GM12878 (cell line): ENCODE measurements around the gene BMPR2. TPM values are rescaled to one million over a fixed set of nuclear protein-coding genes. Genes with fewer than 3 reads are reported as not detected.

Source experiments
- ATAC-seq: fragments of 200-7000 bp; cut with Tn5 transposase; 3 replicates; pipeline ENCODE4 v1.9.1; 2020; ENCODE audit warnings: mild to moderate bottlenecking, moderate library complexity
- BruUV-seq: library from RNA; stranded (reverse); fragments of 400-500 nt; replicated peaks from 2 replicates; lab custom pipeline; 2021; lab: Mats Ljungman, UMichigan
- CTCF ChIA-PET: fragments of 300-600 bp; sonication (Branson Sonifier 250); formaldehyde crosslinking; extraction: SDS; loops from one replicate; lab custom pipeline; 2021; ENCODE audit warnings: inconsistent platforms; lab: Yijun Ruan, JAX
- POLR2A ChIA-PET: fragments of 350-600 bp; formaldehyde crosslinking; extraction: SDS; loops from one replicate; lab custom pipeline; 2021; ENCODE audit warnings: inconsistent platforms; lab: Charles Lee
- RAD21 ChIA-PET: fragments of 300-600 bp; sonication (Branson Sonifier 250); formaldehyde crosslinking; loops from one replicate; lab custom pipeline; 2023; ENCODE audit warnings: antibody characterized with exemption; ENCODE audit not compliant: unreplicated experiment; lab: Charles Lee
- SMC1A ChIA-PET: fragments of 300-600 bp; sonication (Branson Sonifier 250); formaldehyde crosslinking; loops from one replicate; lab custom pipeline; 2023; ENCODE audit not compliant: unreplicated experiment, uncharacterized antibody; lab: Charles Lee
- DNase-seq: peaks from one replicate; pipeline ENCODE4 v3.0.0-alpha.2; 2011; ENCODE audit warnings: low read depth, low spot score
- FAIRE-seq: peaks from 3 replicates; lab custom pipeline; 2011; peaks lifted over from hg19 to GRCh38; lab: Jason Lieb, UNC
- H2AFZ ChIP-seq: 2 replicates; pipeline ENCODE4 v1.6.0; 2011; ENCODE audit warnings: low read depth, low read length, control low read depth; ENCODE audit not compliant: control insufficient read depth
- H3K27ac ChIP-seq: 2 replicates; pipeline ENCODE4 v1.5.1; 2011; ENCODE audit warnings: control low read depth; ENCODE audit not compliant: control insufficient read depth, insufficient read depth
- H3K27me3 ChIP-seq, 2 experiments: replicated peaks in 1 of 2; 2 replicates each; pipeline versions ENCODE4 v1.6.0 to v1.6.1; 2011; ENCODE audit warnings: low read length in 1 of 2; ENCODE audit not compliant: control insufficient read depth in 2 of 2, insufficient read depth in 2 of 2
- H3K36me3 ChIP-seq, 2 experiments: 2 replicates each; pipeline ENCODE4 v1.5.1; 2011; ENCODE audit warnings: low read length in 1 of 2; ENCODE audit not compliant: control insufficient read depth in 2 of 2, insufficient read depth in 2 of 2
- H3K4me1 ChIP-seq: 2 replicates; pipeline ENCODE4 v1.6.1; 2011; ENCODE audit warnings: mild to moderate bottlenecking, low read length, moderate library complexity, mixed read lengths; ENCODE audit not compliant: control insufficient read depth, insufficient read depth
- H3K4me2 ChIP-seq: 2 replicates; pipeline ENCODE4 v1.6.0; 2011; ENCODE audit warnings: control low read depth; ENCODE audit not compliant: control insufficient read depth, insufficient read depth
- H3K4me3 ChIP-seq: fragments of 200-600 bp; sonication (generic); 2 replicates; pipeline ENCODE4 v1.5.1; 2016
- H3K79me2 ChIP-seq: 2 replicates; pipeline ENCODE4 v1.6.0; 2011; ENCODE audit warnings: low read length; ENCODE audit not compliant: control insufficient read depth, insufficient read depth
- H3K9ac ChIP-seq: 2 replicates; pipeline ENCODE4 v1.8.0; 2011; ENCODE audit warnings: low read length, control low read depth, mixed read lengths; ENCODE audit not compliant: control insufficient read depth, insufficient read depth
- H3K9me3 ChIP-seq: replicated peaks from 3 replicates; pipeline ENCODE4 v1.5.1; 2011; ENCODE audit warnings: mild to moderate bottlenecking, low read length; ENCODE audit not compliant: control insufficient read depth, insufficient read depth
- H4K20me1 ChIP-seq: 2 replicates; pipeline ENCODE4 v1.6.0; 2011; ENCODE audit not compliant: control insufficient read depth, insufficient read depth
- HSF1 ChIP-seq: fragments of 150-350 bp; IDR thresholded peaks from 2 replicates; pipeline ENCODE4 v1.6.1; 2014; ENCODE audit warnings: mild to moderate bottlenecking, low read depth, low read length
- IRF3 ChIP-seq: fragments of 450-650 bp; IDR thresholded peaks from 2 replicates; pipeline ENCODE4 v1.6.1; 2014; ENCODE audit warnings: mild to moderate bottlenecking
- MTA3 ChIP-seq: IDR thresholded peaks from 2 replicates; pipeline ENCODE4 v1.6.1; 2012; ENCODE audit warnings: low read length, inconsistent platforms, borderline replicate concordance
- PKNOX1 ChIP-seq: fragments of 450-650 bp; IDR thresholded peaks from 2 replicates; pipeline ENCODE4 v1.6.1; 2016; ENCODE audit warnings: mild to moderate bottlenecking
- SP1 ChIP-seq: IDR thresholded peaks from one replicate; pipeline ENCODE4 v1.6.1; 2011; ENCODE audit warnings: low read depth, low read length
- SPI1 ChIP-seq: IDR thresholded peaks from 2 replicates; pipeline ENCODE4 v1.6.1; 2011; ENCODE audit warnings: low read depth, mild to moderate bottlenecking, low read length, moderate library complexity, borderline replicate concordance; ENCODE audit not compliant: insufficient read depth
- ZNF207 ChIP-seq: fragments of 450-650 bp; IDR thresholded peaks from 2 replicates; pipeline ENCODE4 v1.6.1; 2014; ENCODE audit warnings: antibody characterized with exemption, mild to moderate bottlenecking, borderline replicate concordance
- WGBS: methylation state at CpG from one replicate; pipeline ENCODE4 v1.1.6; 2016; ENCODE audit warnings: low lambda C conversion rate; ENCODE audit not compliant: insufficient replicate concordance, insufficient coverage; ENCODE audit errors: missing lambda C conversion rate; 5-methylcytosine and 5-hydroxymethylcytosine counted together
- in situ Hi-C: fragments of 300-500 bp; cut with MboI; formaldehyde crosslinking; loops from 9 replicates; pipeline ENCODE4 v1.14.3; 2018; ENCODE audit warnings: mixed read lengths
- intact Hi-C: fragments of 100-400 bp; cut with micrococcal nuclease; formaldehyde crosslinking; loops from one replicate; pipeline ENCODE4 v1.14.2; 2022; ENCODE audit not compliant: unreplicated experiment
- polyA plus RNA-seq, 11 experiments: library from polyadenylated mRNA; depleted of rRNA in 4 of 11; unstranded in 6 of 11; stranded (reverse) in 5 of 11; fragments of >200 nt; fragmentation: Nextera tagmentation in 4 of 11; fragmentation: Illumina TruSeq in 1 of 11; extraction: Ambion mirVana in 4 of 11; extraction: Trizol in 1 of 11; gene quantifications; 1 replicate in 1 of 11; 2 replicates in 10 of 11; pipeline versions ENCODE4 v1.2.1 to v1.2.3, GENCODE V29; 2011 to 2016; ENCODE audit warnings: inconsistent platforms in 2 of 11, missing spikeins in 2 of 11, low read depth in 1 of 11
- total RNA-seq, 4 experiments: library from RNA; depleted of rRNA in 3 of 4; stranded (reverse); fragments of >200 nt in 3 of 4; fragmentation: Illumina TruSeq in 1 of 4; extraction: Trizol in 1 of 4; gene quantifications; 2 replicates each; pipeline versions ENCODE4 v1.2.1 to v1.2.3, GENCODE V29; 2013 to 2021
- TF ChIP-seq, protein P1 (sequence below): fragments of 450-650 bp; IDR thresholded peaks from 2 replicates; pipeline ENCODE4 v1.6.1; 2016; ENCODE audit warnings: mild to moderate bottlenecking, moderate library complexity, borderline replicate concordance
- TF ChIP-seq, protein P2 (sequence below): IDR thresholded peaks from 2 replicates; pipeline ENCODE4 v1.6.1; 2011; ENCODE audit warnings: low read depth, low read length, improper control_type of control experiment, borderline replicate concordance

BMPR2 gene
- total and polyA plus RNA-seq, 10 of the 15 experiments (the other 5 are each of a cell fraction or from before 2014, with no cell fraction given), result 2.4 to 33.0 (median 7.1) TPM

DNA sequence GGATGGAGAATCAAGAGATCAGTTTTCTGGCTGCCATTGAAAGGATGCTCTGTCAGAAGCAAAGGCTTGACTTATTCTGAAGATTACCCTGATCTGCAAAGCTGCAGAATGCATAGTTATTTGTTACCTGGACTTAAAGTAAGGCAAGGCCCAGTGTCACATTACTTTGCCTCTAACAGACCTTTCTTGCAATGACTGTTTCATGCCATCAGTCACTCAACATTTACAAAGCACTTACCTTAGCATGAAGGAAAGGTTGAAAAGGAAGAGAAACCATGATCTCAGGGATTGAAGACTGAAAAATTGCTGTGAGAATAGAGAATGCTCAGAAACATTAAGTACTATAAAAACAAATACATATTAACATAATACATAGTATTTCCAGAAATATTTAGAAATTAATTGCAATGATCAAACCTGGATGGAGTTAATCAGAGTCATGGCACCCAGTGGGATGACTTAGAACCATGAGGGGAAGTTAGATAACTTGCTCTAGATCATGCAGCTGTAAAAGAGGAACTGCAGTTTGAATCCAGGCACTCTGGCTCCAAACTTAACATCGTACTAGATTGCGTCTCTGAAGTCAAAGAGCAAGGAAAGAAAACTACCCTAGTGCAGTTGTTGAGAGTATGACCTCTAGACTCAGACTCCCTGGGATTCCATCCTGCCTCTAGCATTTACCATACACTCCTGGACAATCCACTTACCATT, 232.2 kb downstream of the BMPR2 start (continued):
- TF ChIP-seq PKNOX1 (peak; percentile 84), IRF3 (no peak), SPI1 (peak; percentile 96), ZNF207 (no peak), SP1 (no peak)

DNA sequence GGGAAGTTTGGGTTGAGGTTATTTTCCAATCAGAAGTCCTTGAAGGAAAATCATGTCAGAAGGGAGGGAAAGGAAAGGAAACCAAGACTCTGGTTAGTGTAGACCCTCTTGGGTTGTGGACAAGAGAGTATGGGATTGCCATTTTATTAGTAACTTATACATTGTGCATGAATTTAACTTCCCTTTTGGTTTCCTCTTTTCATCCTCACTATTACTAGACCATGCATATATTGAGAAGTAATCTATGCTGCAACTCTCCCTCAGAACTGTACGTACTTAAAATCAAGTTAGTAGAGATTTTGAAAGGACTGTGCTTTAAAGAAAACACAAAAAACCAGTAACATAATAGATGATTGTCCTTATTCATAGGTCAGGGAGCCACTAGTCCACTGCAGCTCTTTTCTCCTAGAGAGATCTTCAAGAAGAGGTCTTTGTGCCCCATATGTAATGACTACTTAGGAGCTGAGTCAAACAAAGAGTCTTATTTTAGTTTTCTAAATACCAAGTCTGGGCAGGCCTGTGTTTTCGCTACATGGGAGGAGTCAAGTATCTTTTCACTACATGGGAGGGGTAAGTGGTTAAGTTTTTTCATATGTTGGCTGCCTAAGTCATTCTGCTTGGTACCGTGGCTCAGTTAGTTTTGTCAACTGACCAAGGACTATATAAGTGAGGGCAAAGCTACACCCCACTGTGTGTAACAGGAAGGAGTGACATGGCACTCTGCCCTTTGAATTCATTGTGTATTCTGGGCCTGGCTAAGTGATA, 233.4 kb downstream of the BMPR2 start:
- intact Hi-C loops (loop anchor here (2.0 kb wide), 1 partner anchor 25 kb away; the partner anchor contains the start of gene FAM117B), in situ Hi-C loops (no loop called here)
- Histone ChIP-seq H3K27ac (peak overlapping the region; percentile 64), H2AFZ (peak overlapping the region; percentile 86), H4K20me1 (no peaks in the 10 kb centered on the region), H3K4me1 (peaks cover 34% of the 10 kb centered on the region), H3K27me3 (no peaks in the 10 kb centered on the region), H3K4me2 (peak overlapping the region; percentile 56), H3K36me3 (no peaks in the 10 kb centered on the region), H3K4me3 (no peak overlapping the region), H3K79me2 (no peaks in the 10 kb centered on the region), H3K9ac (0 out of 2 replicates have a peak overlapping the region, but pooled peaks have one; percentile 15), H3K9me3 (no peaks in the 10 kb centered on the region; the same call in 2 of the 3 replicates)
- BruUV-seq, result no TSS peak
- 0% methylated on average over 3 of the region's 3 CpGs for WGBS
- peak; percentile 90 for DNase-seq
- RAD21 ChIA-PET, result interaction anchor here (1.1 to 1.8 kb wide), 5 partner anchors 11 to 61 kb away, joined by 3 to 16 read pairs (median 4); partner anchors contain the start of gene FAM117B
- SMC1A ChIA-PET, result interaction anchor here (0.8 to 2.4 kb wide), 12 partner anchors 8 to 90 kb away, joined by 3 to 21 read pairs (median 5); partner anchors contain the start of gene FAM117B
- POLR2A ChIA-PET, result interaction anchor here (1.2 to 3.2 kb wide), 3 partner anchors 19 to 26 kb away, joined by 3 to 18 read pairs (median 5); partner anchors contain the start of gene FAM117B
- peak; percentile 91 for ATAC-seq
- CTCF ChIA-PET, result interaction anchor here (1.3 to 2.6 kb wide), 5 partner anchors 11 to 91 kb away, joined by 4 to 21 read pairs (median 6); partner anchors contain the start of gene FAM117B
- peak; percentile 93 for FAIRE-seq
- no peak for TF ChIP-seq HSF1
- TF ChIP-seq MTA3, result 0 out of 2 replicates have a peak, but pooled peaks have one; percentile 65
- TF ChIP-seq, protein P1, sequence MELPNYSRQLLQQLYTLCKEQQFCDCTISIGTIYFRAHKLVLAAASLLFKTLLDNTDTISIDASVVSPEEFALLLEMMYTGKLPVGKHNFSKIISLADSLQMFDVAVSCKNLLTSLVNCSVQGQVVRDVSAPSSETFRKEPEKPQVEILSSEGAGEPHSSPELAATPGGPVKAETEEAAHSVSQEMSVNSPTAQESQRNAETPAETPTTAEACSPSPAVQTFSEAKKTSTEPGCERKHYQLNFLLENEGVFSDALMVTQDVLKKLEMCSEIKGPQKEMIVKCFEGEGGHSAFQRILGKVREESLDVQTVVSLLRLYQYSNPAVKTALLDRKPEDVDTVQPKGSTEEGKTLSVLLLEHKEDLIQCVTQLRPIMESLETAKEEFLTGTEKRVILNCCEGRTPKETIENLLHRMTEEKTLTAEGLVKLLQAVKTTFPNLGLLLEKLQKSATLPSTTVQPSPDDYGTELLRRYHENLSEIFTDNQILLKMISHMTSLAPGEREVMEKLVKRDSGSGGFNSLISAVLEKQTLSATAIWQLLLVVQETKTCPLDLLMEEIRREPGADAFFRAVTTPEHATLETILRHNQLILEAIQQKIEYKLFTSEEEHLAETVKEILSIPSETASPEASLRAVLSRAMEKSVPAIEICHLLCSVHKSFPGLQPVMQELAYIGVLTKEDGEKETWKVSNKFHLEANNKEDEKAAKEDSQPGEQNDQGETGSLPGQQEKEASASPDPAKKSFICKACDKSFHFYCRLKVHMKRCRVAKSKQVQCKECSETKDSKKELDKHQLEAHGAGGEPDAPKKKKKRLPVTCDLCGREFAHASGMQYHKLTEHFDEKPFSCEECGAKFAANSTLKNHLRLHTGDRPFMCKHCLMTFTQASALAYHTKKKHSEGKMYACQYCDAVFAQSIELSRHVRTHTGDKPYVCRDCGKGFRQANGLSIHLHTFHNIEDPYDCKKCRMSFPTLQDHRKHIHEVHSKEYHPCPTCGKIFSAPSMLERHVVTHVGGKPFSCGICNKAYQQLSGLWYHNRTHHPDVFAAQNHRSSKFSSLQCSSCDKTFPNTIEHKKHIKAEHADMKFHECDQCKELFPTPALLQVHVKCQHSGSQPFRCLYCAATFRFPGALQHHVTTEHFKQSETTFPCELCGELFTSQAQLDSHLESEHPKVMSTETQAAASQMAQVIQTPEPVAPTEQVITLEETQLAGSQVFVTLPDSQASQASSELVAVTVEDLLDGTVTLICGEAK, result 0 out of 2 replicates have a peak, but pooled peaks have one; percentile 9
- TF ChIP-seq, protein P2, sequence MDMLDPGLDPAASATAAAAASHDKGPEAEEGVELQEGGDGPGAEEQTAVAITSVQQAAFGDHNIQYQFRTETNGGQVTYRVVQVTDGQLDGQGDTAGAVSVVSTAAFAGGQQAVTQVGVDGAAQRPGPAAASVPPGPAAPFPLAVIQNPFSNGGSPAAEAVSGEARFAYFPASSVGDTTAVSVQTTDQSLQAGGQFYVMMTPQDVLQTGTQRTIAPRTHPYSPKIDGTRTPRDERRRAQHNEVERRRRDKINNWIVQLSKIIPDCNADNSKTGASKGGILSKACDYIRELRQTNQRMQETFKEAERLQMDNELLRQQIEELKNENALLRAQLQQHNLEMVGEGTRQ, result no peak
